ENCODE results near the gene IMMP2L. TPM values are rescaled to one million over a fixed set of nuclear protein-coding genes. Genes with fewer than 3 reads are reported as not detected.
"Not testable (repeated sequence)": the region's sequence is repeated elsewhere in the genome, so short reads cannot be mapped to it uniquely, and the experiment has no call there.

The IMMP2L gene
- total RNA-seq, 1 experiment from 2014 or later: 8.8 TPM

GRCh38 chr7:111587410-111588064 lies 25.2 kb upstream of the IMMP2L start:
- H3K27ac ChIP-seq (ENCODE audit: low read length): no peak overlapping the region
- ATAC-seq (no peak), DNase-seq (ENCODE audit: low read depth, low spot score) (no peak)
- no peak overlapping the region for H3K4me3 ChIP-seq (ENCODE audit: low read depth in 2 of 2, low read length in 2 of 2)
- H3K4me1 ChIP-seq (ENCODE audit: control insufficient read depth, insufficient read depth, low read length): no peaks in the 10 kb centered on the region
- 0 out of 2 replicates have a peak, but pooled peaks cover 2% of the 10 kb centered on the region for H3K27me3 ChIP-seq (ENCODE audit: control insufficient read depth, insufficient read depth, low read length)
- no peaks in the 10 kb centered on the region for H3K9me3 ChIP-seq (ENCODE audit: control insufficient read depth, insufficient read depth, low read depth, low read length)
- in situ Hi-C loops (cut with HindIII; ENCODE audit: low pct_unique_long_range_greater_than_20kb, low sequenced_read_pairs): no loop called here
- intact Hi-C loops (cut with micrococcal nuclease; ENCODE audit: unreplicated experiment): no loop called here
- ChIA-PET CTCF (no interaction called here), POLR2A (no interaction called here)
- TF ChIP-seq TCF7L2 (IDR thresholded peaks at IDR 0.05; ENCODE audit: low read depth, low read length): no peak
- no peak for TF ChIP-seq REST (IDR thresholded peaks at IDR 0.05; ENCODE audit: insufficient read depth in 1 of 2, low read depth in 2 of 2, low read length in 1 of 2)
- TF ChIP-seq POLR2AphosphoS5 (IDR thresholded peaks at IDR 0.05; ENCODE audit: low read depth, low read length): no peak
- TF ChIP-seq SIN3A (IDR thresholded peaks at IDR 0.05; ENCODE audit: borderline replicate concordance, insufficient read depth, low read depth, low read length): no peak
- TF ChIP-seq CTCF (IDR thresholded peaks at IDR 0.05): no peak
- no TSS peak for BruUV-seq (replicated peaks)
- H3K36me3 ChIP-seq (ENCODE audit: control insufficient read depth, insufficient read depth, low read length): no peaks in the 10 kb centered on the region

GRCh38 chr7:111586711-111587409 lies 24.6 kb upstream of the IMMP2L start:
- H3K9me3 ChIP-seq (ENCODE audit: control insufficient read depth, insufficient read depth, low read depth, low read length): no peaks in the 10 kb centered on the region
- H3K27ac ChIP-seq (ENCODE audit: low read length): no peak overlapping the region
- DNase-seq (ENCODE audit: low read depth, low spot score) (no peak), ATAC-seq (no peak)
- intact Hi-C loops (cut with micrococcal nuclease; ENCODE audit: unreplicated experiment) (no loop called here), in situ Hi-C loops (cut with HindIII; ENCODE audit: low pct_unique_long_range_greater_than_20kb, low sequenced_read_pairs) (no loop called here)
- POLR2A ChIA-PET: no interaction called here
- TF ChIP-seq CTCF (IDR thresholded peaks at IDR 0.05) (no peak), POLR2AphosphoS5 (IDR thresholded peaks at IDR 0.05; ENCODE audit: low read depth, low read length) (no peak), REST (IDR thresholded peaks at IDR 0.05; ENCODE audit: insufficient read depth in 1 of 2, low read depth in 2 of 2, low read length in 1 of 2) (no peak), SIN3A (IDR thresholded peaks at IDR 0.05; ENCODE audit: borderline replicate concordance, insufficient read depth, low read depth, low read length) (no peak), TCF7L2 (IDR thresholded peaks at IDR 0.05; ENCODE audit: low read depth, low read length) (no peak)
- 0 out of 2 replicates have a peak, but pooled peaks cover 1% of the 10 kb centered on the region for H3K27me3 ChIP-seq (ENCODE audit: control insufficient read depth, insufficient read depth, low read length)
- BruUV-seq (replicated peaks): no TSS peak
- no peak overlapping the region for H3K4me3 ChIP-seq (ENCODE audit: low read depth in 2 of 2, low read length in 2 of 2)
- no peaks in the 10 kb centered on the region for H3K4me1 ChIP-seq (ENCODE audit: control insufficient read depth, insufficient read depth, low read length)
- no peaks in the 10 kb centered on the region for H3K36me3 ChIP-seq (ENCODE audit: control insufficient read depth, insufficient read depth, low read length)
- CTCF ChIA-PET: no interaction called here

GRCh38 chr7:111581784-111582488 lies 19.6 kb upstream of the IMMP2L start:
- intact Hi-C loops (cut with micrococcal nuclease; ENCODE audit: unreplicated experiment); H3K27me3 ChIP-seq (ENCODE audit: control insufficient read depth, insufficient read depth, low read length); H3K4me1 ChIP-seq (ENCODE audit: control insufficient read depth, insufficient read depth, low read length); H3K4me3 ChIP-seq (ENCODE audit: low read depth in 2 of 2, low read length in 2 of 2); ATAC-seq; CTCF ChIA-PET; BruUV-seq (replicated peaks); POLR2A ChIA-PET; in situ Hi-C loops (cut with HindIII; ENCODE audit: low pct_unique_long_range_greater_than_20kb, low sequenced_read_pairs); DNase-seq (ENCODE audit: low read depth, low spot score); H3K9me3 ChIP-seq (ENCODE audit: control insufficient read depth, insufficient read depth, low read depth, low read length); H3K36me3 ChIP-seq (ENCODE audit: control insufficient read depth, insufficient read depth, low read length); H3K27ac ChIP-seq (ENCODE audit: low read length): not testable (repeated sequence)
